ENCODE results near the gene LRRC56. TPM values are rescaled to one million over a fixed set of nuclear protein-coding genes. Genes with fewer than 3 reads are reported as not detected.
A peak's percentile ranks its signal among the peaks of the same experiment; 100 is the strongest.

The LRRC56 gene
- total RNA-seq, 2 donors from 2014 or later = 2.8 to 3.2 TPM

GRCh38 chr11:530960-531831 lies 6.1 kb upstream of the LRRC56 start:
- no peak for TF ChIP-seq CTCF (IDR thresholded peaks at IDR 0.05)
- H3K9ac ChIP-seq (ENCODE audit: low read depth in 2 of 2, low read length in 2 of 2) = no peak overlapping the region
- H3K4me3 ChIP-seq = no peak overlapping the region
- no peaks in the 10 kb centered on the region for H3K27me3 ChIP-seq
- DNase-seq = no peak
- no peaks in the 10 kb centered on the region for H3K9me3 ChIP-seq
- peaks cover 5% of the 10 kb centered on the region for H3K4me1 ChIP-seq
- intact Hi-C loops (cut with DNase I) = no loop called here
- H3K36me3 ChIP-seq = peaks cover 8% of the 10 kb centered on the region
- H3K27ac ChIP-seq = no peak overlapping the region

- Histone ChIP-seq H3K36me3 (peaks cover 8% of the 10 kb centered on the region), H3K27me3 (no peaks in the 10 kb centered on the region), H3K27ac (no peak overlapping the region), H3K9ac (ENCODE audit: low read depth in 2 of 2, low read length in 2 of 2) (no peak overlapping the region), H3K9me3 (no peaks in the 10 kb centered on the region), H3K4me3 (no peak overlapping the region), H3K4me1 (peaks cover 5% of the 10 kb centered on the region)
- no peak for DNase-seq
- intact Hi-C loops (cut with DNase I) = no loop called here
- TF ChIP-seq CTCF (IDR thresholded peaks at IDR 0.05) = no peak
Measured at GRCh38 chr11:531919-532526, 5.3 kb upstream of the LRRC56 start.

GRCh38 chr11:532527-532985 lies 4.8 kb upstream of the LRRC56 start:
- Histone ChIP-seq H3K36me3 (peaks cover 8% of the 10 kb centered on the region), H3K27ac (no peak overlapping the region), H3K4me1 (peaks cover 6% of the 10 kb centered on the region), H3K4me3 (no peak overlapping the region), H3K9me3 (no peaks in the 10 kb centered on the region), H3K9ac (ENCODE audit: low read depth in 2 of 2, low read length in 2 of 2) (no peak overlapping the region), H3K27me3 (no peaks in the 10 kb centered on the region)
- TF ChIP-seq CTCF (IDR thresholded peaks at IDR 0.05) = no peak
- DNase-seq = no peak
- intact Hi-C loops (cut with DNase I) = no loop called here

- Histone ChIP-seq H3K4me1 (peaks cover 11% of the 10 kb centered on the region), H3K27ac (no peak overlapping the region), H3K27me3 (no peaks in the 10 kb centered on the region), H3K9ac (ENCODE audit: low read depth in 2 of 2, low read length in 2 of 2) (no peak overlapping the region), H3K9me3 (no peaks in the 10 kb centered on the region), H3K4me3 (no peak overlapping the region), H3K36me3 (peaks cover 8% of the 10 kb centered on the region)
- intact Hi-C loops (cut with DNase I) = no loop called here
- DNase-seq = no peak
- TF ChIP-seq CTCF (IDR thresholded peaks at IDR 0.05) = no peak
Measured at GRCh38 chr11:532986-533585, 4.2 kb upstream of the LRRC56 start.

GRCh38 chr11:533586-534395 lies 3.5 kb upstream of the LRRC56 start:
- intact Hi-C loops (cut with DNase I) = no loop called here
- no peak for DNase-seq
- H3K4me1 ChIP-seq = peaks cover 11% of the 10 kb centered on the region
- peaks cover 8% of the 10 kb centered on the region for H3K36me3 ChIP-seq
- no peaks in the 10 kb centered on the region for H3K27me3 ChIP-seq
- H3K9ac ChIP-seq (ENCODE audit: low read depth in 2 of 2, low read length in 2 of 2) = peak overlapping the region; percentile 76 to 78
- no peak overlapping the region for H3K27ac ChIP-seq
- no peak for TF ChIP-seq CTCF (IDR thresholded peaks at IDR 0.05)
- peak overlapping the region; percentile 92 for H3K4me3 ChIP-seq
- no peaks in the 10 kb centered on the region for H3K9me3 ChIP-seq
